ENCODE results near the gene PRR5.

Gene PRR5

GRCh38 chr22:44750481-44750880, 48.5 kb downstream of the PRR5 start:
- ATAC-seq (replicated peaks) (no peak), DNase-seq (no peak)
- H3K27me3 Mint-ChIP-seq: peaks cover 45 to 63% of the 10 kb centered on the region in 2 donors
- H3K27ac Mint-ChIP-seq: no peak overlapping the region
- H3K9me3 Mint-ChIP-seq: no peaks in the 10 kb centered on the region
- no peak overlapping the region for H3K4me3 Mint-ChIP-seq
- H3K4me1 Mint-ChIP-seq: peaks cover 2 to 10% of the 10 kb centered on the region in 2 donors
- no peaks in the 10 kb centered on the region for H3K36me3 Mint-ChIP-seq

- Mint-ChIP-seq H3K36me3 (no peaks in the 10 kb centered on the region), H3K4me3 (peak within 1 kb of the TSS; percentile 79 to 83), H3K4me1 (peaks cover 2 to 10% of the 10 kb centered on the region in 2 donors), H3K27ac (peak within 1 kb of the TSS; percentile 25), H3K27me3 (peaks cover 39 to 75% of the 10 kb centered on the region in 2 donors), H3K9me3 (no peaks in the 10 kb centered on the region)
- DNase-seq: no peak
- ATAC-seq (replicated peaks): peak; percentile 23 to 34
These were observed 50.5 kb downstream of the PRR5 start, which contains the start of gene ARHGAP8 for GRCh38 chr22:44752285-44753188. TSS of gene ARHGAP8 (plus strand) at chr22:44752575. CDS start at chr22:44786528, 33,953 bp downstream.

- H3K4me3 Mint-ChIP-seq: peak overlapping the region in 1 of 2 donors; percentile 83
- DNase-seq: no peak
- H3K36me3 Mint-ChIP-seq: no peaks in the 10 kb centered on the region
- H3K27ac Mint-ChIP-seq: no peak overlapping the region
- no peaks in the 10 kb centered on the region for H3K9me3 Mint-ChIP-seq
- H3K4me1 Mint-ChIP-seq: peaks cover 2 to 10% of the 10 kb centered on the region in 2 donors
- H3K27me3 Mint-ChIP-seq: peaks cover 47 to 81% of the 10 kb centered on the region in 2 donors
- no peak for ATAC-seq (replicated peaks)
These were observed 51.4 kb downstream of the PRR5 start for GRCh38 chr22:44753189-44754042.

- Mint-ChIP-seq H3K4me3 (no peak overlapping the region), H3K4me1 (peaks cover 2 to 10% of the 10 kb centered on the region in 2 donors), H3K36me3 (no peaks in the 10 kb centered on the region), H3K27ac (no peak overlapping the region), H3K27me3 (peaks cover 53 to 85% of the 10 kb centered on the region in 2 donors), H3K9me3 (no peaks in the 10 kb centered on the region)
- no peak for ATAC-seq (replicated peaks)
- DNase-seq: no peak
These were observed 53.0 kb downstream of the PRR5 start for GRCh38 chr22:44754998-44755397.

- no peak for ATAC-seq (replicated peaks)
- no peak overlapping the region for H3K27ac Mint-ChIP-seq
- no peak for DNase-seq
- H3K4me1 Mint-ChIP-seq: peaks cover 2 to 10% of the 10 kb centered on the region in 2 donors
- H3K36me3 Mint-ChIP-seq: no peaks in the 10 kb centered on the region
- no peaks in the 10 kb centered on the region for H3K9me3 Mint-ChIP-seq
- H3K27me3 Mint-ChIP-seq: peaks cover 54 to 81% of the 10 kb centered on the region in 2 donors
- no peak overlapping the region for H3K4me3 Mint-ChIP-seq
These were observed 53.4 kb downstream of the PRR5 start for GRCh38 chr22:44755417-44755816.

GRCh38 chr22:44755956-44756361, 54.0 kb downstream of the PRR5 start:
- Mint-ChIP-seq H3K36me3 (no peaks in the 10 kb centered on the region), H3K4me1 (peaks cover 2 to 10% of the 10 kb centered on the region in 2 donors), H3K9me3 (peaks cover 0 to under 1% of the 10 kb centered on the region in 2 donors), H3K27me3 (peaks cover 53 to 76% of the 10 kb centered on the region in 2 donors), H3K27ac (no peak overlapping the region), H3K4me3 (no peak overlapping the region)
- no peak for ATAC-seq (replicated peaks)
- no peak for DNase-seq

GRCh38 chr22:44758344-44758973, 56.5 kb downstream of the PRR5 start:
- Mint-ChIP-seq H3K4me3 (no peak overlapping the region), H3K27me3 (peaks cover 51 to 58% of the 10 kb centered on the region in 2 donors), H3K9me3 (peaks cover 10 to 13% of the 10 kb centered on the region in 2 donors), H3K4me1 (peaks cover 0 to under 1% of the 10 kb centered on the region in 2 donors), H3K27ac (no peak overlapping the region), H3K36me3 (peaks cover 4 to 7% of the 10 kb centered on the region in 2 donors)
- ATAC-seq (replicated peaks) (no peak), DNase-seq (no peak)

- H3K4me3 Mint-ChIP-seq: no peak overlapping the region
- DNase-seq (no peak), ATAC-seq (replicated peaks) (no peak)
- H3K4me1 Mint-ChIP-seq: no peaks in the 10 kb centered on the region
- H3K27me3 Mint-ChIP-seq: peaks cover 49 to 53% of the 10 kb centered on the region in 2 donors
- peaks cover 4 to 7% of the 10 kb centered on the region in 2 donors for H3K36me3 Mint-ChIP-seq
- no peak overlapping the region for H3K27ac Mint-ChIP-seq
- peaks cover 10 to 13% of the 10 kb centered on the region in 2 donors for H3K9me3 Mint-ChIP-seq
These were observed 57.0 kb downstream of the PRR5 start for GRCh38 chr22:44759001-44759400.

- Mint-ChIP-seq H3K4me3 (no peak overlapping the region), H3K27me3 (peaks cover 46 to 53% of the 10 kb centered on the region in 2 donors), H3K4me1 (no peaks in the 10 kb centered on the region), H3K36me3 (peaks cover 4 to 7% of the 10 kb centered on the region in 2 donors), H3K9me3 (peaks cover 10 to 13% of the 10 kb centered on the region in 2 donors), H3K27ac (no peak overlapping the region)
- DNase-seq: no peak
- no peak for ATAC-seq (replicated peaks)
These were observed 57.7 kb downstream of the PRR5 start for GRCh38 chr22:44759430-44760310.

- H3K4me3 Mint-ChIP-seq: no peak overlapping the region
- H3K36me3 Mint-ChIP-seq: peaks cover 4 to 7% of the 10 kb centered on the region in 2 donors
- H3K27me3 Mint-ChIP-seq: peaks cover 38 to 51% of the 10 kb centered on the region in 2 donors
- no peaks in the 10 kb centered on the region for H3K4me1 Mint-ChIP-seq
- no peak for DNase-seq
- H3K27ac Mint-ChIP-seq: no peak overlapping the region
- peaks cover 10 to 13% of the 10 kb centered on the region in 2 donors for H3K9me3 Mint-ChIP-seq
- no peak for ATAC-seq (replicated peaks)
These were observed 58.5 kb downstream of the PRR5 start for GRCh38 chr22:44760476-44760875.

GRCh38 chr22:44761025-44761424, 59.0 kb downstream of the PRR5 start:
- Mint-ChIP-seq H3K9me3 (peaks cover 10 to 13% of the 10 kb centered on the region in 2 donors), H3K27me3 (peaks cover 37 to 46% of the 10 kb centered on the region in 2 donors), H3K4me1 (no peaks in the 10 kb centered on the region), H3K4me3 (no peak overlapping the region), H3K36me3 (peaks cover 4 to 7% of the 10 kb centered on the region in 2 donors), H3K27ac (no peak overlapping the region)
- ATAC-seq (replicated peaks): no peak
- no peak for DNase-seq

- no peak overlapping the region for H3K27ac Mint-ChIP-seq
- no peak overlapping the region for H3K4me3 Mint-ChIP-seq
- ATAC-seq (replicated peaks): no peak
- no peaks in the 10 kb centered on the region for H3K4me1 Mint-ChIP-seq
- peaks cover 4 to 7% of the 10 kb centered on the region in 2 donors for H3K36me3 Mint-ChIP-seq
- DNase-seq: no peak
- peaks cover 18 to 24% of the 10 kb centered on the region in 2 donors for H3K27me3 Mint-ChIP-seq
- peaks cover 10 to 13% of the 10 kb centered on the region in 2 donors for H3K9me3 Mint-ChIP-seq
These were observed 62.4 kb downstream of the PRR5 start for GRCh38 chr22:44764373-44764772.

- peaks cover 4 to 7% of the 10 kb centered on the region in 2 donors for H3K36me3 Mint-ChIP-seq
- no peak for DNase-seq
- H3K27ac Mint-ChIP-seq: no peak overlapping the region
- peaks cover 10 to 13% of the 10 kb centered on the region in 2 donors for H3K9me3 Mint-ChIP-seq
- H3K4me1 Mint-ChIP-seq: no peaks in the 10 kb centered on the region
- no peak for ATAC-seq (replicated peaks)
- peaks cover 13 to 20% of the 10 kb centered on the region in 2 donors for H3K27me3 Mint-ChIP-seq
- no peak overlapping the region for H3K4me3 Mint-ChIP-seq
These were observed 63.0 kb downstream of the PRR5 start for GRCh38 chr22:44764974-44765373.
